ENCODE data around the gene C19orf12.

Gene C19orf12

DNA sequence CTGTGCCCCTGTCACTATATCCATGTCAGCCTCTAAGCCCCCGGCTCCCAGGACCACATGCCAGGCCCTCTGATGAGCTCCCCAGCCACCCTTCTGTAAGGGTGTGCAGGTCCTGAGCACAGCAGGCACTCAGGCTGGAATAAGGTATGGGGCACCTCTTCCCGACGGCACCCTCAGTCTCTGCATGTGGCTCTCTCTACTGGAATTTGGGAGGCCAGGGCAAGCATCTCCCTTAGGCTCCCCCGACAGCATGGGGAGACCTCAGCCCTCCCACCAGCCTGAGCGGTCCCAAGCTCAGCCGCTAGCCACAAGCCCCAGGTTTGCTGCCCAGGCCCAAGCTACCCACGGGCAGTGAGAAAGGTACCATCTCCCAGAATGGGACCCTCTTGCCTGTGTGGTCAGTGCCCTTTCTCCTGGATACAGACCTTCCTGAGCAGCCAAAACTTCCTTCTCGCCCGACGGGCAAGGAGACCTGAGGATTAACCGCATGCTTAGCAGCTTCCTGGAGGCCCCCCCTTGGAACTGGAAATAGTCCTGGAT, 22.5 kb upstream of the C19orf12 start:
- Histone ChIP-seq H3K4me3 (ENCODE audit: severe bottlenecking) (no peak overlapping the region), H3K4me1 (ENCODE audit: insufficient read depth, poor library complexity, severe bottlenecking) (no peaks in the 10 kb centered on the region), H3K27ac (ENCODE audit: poor library complexity, severe bottlenecking) (no peak overlapping the region), H3K9me3 (ENCODE audit: severe bottlenecking) (no peaks in the 10 kb centered on the region), H3K27me3 (ENCODE audit: insufficient read depth, poor library complexity, severe bottlenecking) (no peaks in the 10 kb centered on the region), H3K36me3 (ENCODE audit: low read depth) (no peaks in the 10 kb centered on the region)
- DNase-seq (ENCODE audit: low spot score) (no peak), ATAC-seq (ENCODE audit: low read depth) (no peak)
- TF ChIP-seq, protein P1, sequence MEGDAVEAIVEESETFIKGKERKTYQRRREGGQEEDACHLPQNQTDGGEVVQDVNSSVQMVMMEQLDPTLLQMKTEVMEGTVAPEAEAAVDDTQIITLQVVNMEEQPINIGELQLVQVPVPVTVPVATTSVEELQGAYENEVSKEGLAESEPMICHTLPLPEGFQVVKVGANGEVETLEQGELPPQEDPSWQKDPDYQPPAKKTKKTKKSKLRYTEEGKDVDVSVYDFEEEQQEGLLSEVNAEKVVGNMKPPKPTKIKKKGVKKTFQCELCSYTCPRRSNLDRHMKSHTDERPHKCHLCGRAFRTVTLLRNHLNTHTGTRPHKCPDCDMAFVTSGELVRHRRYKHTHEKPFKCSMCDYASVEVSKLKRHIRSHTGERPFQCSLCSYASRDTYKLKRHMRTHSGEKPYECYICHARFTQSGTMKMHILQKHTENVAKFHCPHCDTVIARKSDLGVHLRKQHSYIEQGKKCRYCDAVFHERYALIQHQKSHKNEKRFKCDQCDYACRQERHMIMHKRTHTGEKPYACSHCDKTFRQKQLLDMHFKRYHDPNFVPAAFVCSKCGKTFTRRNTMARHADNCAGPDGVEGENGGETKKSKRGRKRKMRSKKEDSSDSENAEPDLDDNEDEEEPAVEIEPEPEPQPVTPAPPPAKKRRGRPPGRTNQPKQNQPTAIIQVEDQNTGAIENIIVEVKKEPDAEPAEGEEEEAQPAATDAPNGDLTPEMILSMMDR (IDR thresholded peaks at IDR 0.05; ENCODE audit: poor library complexity, severe bottlenecking): no peak

DNA sequence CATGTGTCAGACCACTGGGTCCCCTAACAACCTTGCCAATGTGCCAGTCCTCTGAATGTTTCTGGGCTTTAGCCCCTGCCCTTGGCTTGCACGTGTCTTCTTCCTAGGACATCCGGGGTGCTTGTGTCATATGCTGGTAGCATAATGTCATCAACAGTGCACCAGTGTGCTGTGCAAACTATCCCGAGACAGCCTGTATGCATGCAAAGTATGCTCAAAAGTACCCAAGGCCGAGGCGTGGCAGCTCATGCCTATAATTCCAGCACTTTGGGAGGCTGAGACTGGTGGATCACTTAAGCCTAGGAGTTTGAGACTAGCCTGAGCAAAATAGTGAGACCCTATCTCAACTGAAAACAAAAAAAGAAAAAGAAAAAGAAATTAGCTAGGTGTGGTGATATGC, 20.8 kb upstream of the C19orf12 start:
- H3K4me1 ChIP-seq (ENCODE audit: insufficient read depth, poor library complexity, severe bottlenecking): no peaks in the 10 kb centered on the region
- TF ChIP-seq, protein P1 (IDR thresholded peaks at IDR 0.05; ENCODE audit: poor library complexity, severe bottlenecking): no peak
- H3K27ac ChIP-seq (ENCODE audit: poor library complexity, severe bottlenecking): no peak overlapping the region
- no peaks in the 10 kb centered on the region for H3K27me3 ChIP-seq (ENCODE audit: insufficient read depth, poor library complexity, severe bottlenecking)
- ATAC-seq (ENCODE audit: low read depth): no peak
- no peaks in the 10 kb centered on the region for H3K36me3 ChIP-seq (ENCODE audit: low read depth)
- H3K4me3 ChIP-seq (ENCODE audit: severe bottlenecking): no peak overlapping the region
- DNase-seq (ENCODE audit: low spot score): no peak
- no peaks in the 10 kb centered on the region for H3K9me3 ChIP-seq (ENCODE audit: severe bottlenecking)

DNA sequence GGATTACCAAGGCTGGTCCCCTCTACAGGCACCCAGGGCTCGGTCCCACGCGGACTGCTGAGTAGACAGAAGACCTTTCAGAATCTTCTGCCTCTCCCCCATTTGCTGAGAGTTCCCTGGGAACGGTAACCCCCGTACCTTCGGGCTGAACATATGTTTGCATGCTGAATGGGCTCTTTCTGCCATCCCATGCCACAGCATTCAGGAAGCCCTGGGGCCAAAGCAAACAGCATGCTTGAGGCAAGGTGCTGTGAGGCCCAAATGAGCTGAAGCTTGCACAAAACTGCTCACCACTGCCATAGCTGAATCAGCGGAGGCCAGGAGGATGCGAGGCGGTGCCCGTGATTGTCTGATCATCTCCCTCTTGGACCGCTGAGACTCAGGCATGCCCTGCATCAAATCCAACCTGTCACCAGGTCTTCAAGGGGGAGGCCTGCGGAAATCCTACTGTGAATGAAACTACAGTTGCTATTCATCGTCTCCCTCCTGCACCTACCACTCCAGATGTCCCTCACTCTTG, 16.3 kb upstream of the C19orf12 start:
- TF ChIP-seq, protein P1 (IDR thresholded peaks at IDR 0.05; ENCODE audit: poor library complexity, severe bottlenecking): no peak
- no peak overlapping the region for H3K4me3 ChIP-seq (ENCODE audit: severe bottlenecking)
- H3K27ac ChIP-seq (ENCODE audit: poor library complexity, severe bottlenecking): no peak overlapping the region
- H3K27me3 ChIP-seq (ENCODE audit: insufficient read depth, poor library complexity, severe bottlenecking): peaks cover 3% of the 10 kb centered on the region
- H3K36me3 ChIP-seq (ENCODE audit: low read depth): no peaks in the 10 kb centered on the region
- H3K9me3 ChIP-seq (ENCODE audit: severe bottlenecking): no peaks in the 10 kb centered on the region
- no peaks in the 10 kb centered on the region for H3K4me1 ChIP-seq (ENCODE audit: insufficient read depth, poor library complexity, severe bottlenecking)
- no peak for DNase-seq (ENCODE audit: low spot score)
- no peak; the same call in 2 of the 3 replicates for ATAC-seq (ENCODE audit: low read depth)

DNA sequence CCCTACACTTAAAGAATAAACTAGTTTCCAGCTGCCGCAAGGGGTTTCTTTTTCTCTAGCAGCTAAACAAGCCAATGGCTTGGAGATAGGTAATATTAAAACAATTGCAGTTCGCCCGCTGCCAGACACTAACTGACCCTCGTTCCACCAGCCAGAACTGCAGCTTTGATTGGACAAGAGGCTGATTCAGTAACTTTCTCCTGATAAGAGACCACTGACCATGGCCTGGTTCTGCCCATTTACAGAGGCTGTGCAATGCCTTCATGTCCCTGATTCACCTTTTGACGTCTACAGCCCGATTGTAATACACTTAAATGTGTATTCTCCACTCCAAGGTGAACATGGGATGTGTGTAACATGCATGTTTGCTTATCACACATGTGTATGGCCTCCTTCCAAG, 12.8 kb upstream of the C19orf12 start:
- Histone ChIP-seq H3K27me3 (ENCODE audit: insufficient read depth, poor library complexity, severe bottlenecking) (peaks cover 27% of the 10 kb centered on the region), H3K4me1 (ENCODE audit: insufficient read depth, poor library complexity, severe bottlenecking) (no peaks in the 10 kb centered on the region), H3K9me3 (ENCODE audit: severe bottlenecking) (no peaks in the 10 kb centered on the region), H3K36me3 (ENCODE audit: low read depth) (no peaks in the 10 kb centered on the region), H3K27ac (ENCODE audit: poor library complexity, severe bottlenecking) (no peak overlapping the region), H3K4me3 (ENCODE audit: severe bottlenecking) (no peak overlapping the region)
- DNase-seq (ENCODE audit: low spot score) (no peak), ATAC-seq (ENCODE audit: low read depth) (no peak)
- TF ChIP-seq, protein P1 (IDR thresholded peaks at IDR 0.05; ENCODE audit: poor library complexity, severe bottlenecking): no peak

DNA sequence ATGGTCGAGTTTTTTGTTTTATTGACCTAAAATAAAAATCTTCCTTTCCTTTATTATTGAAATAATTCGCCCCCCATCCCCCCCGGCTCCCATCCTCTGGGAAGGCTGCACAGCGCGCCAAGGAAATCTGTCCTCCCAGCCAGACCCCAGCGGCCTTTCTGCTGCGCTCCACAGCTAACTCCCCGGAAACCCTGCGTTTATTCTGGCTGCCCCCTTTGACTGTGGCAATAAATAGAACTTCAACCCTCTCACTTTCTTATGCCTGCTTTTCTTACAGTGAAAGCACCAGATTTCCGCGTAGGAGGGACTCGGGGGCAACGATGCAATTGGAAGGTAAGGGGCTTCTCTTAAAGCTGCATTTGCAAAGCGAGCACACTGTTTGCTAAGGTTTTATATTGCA, 9.7 kb upstream of the C19orf12 start:
- Histone ChIP-seq H3K27me3 (ENCODE audit: insufficient read depth, poor library complexity, severe bottlenecking) (peaks cover 27% of the 10 kb centered on the region), H3K4me3 (ENCODE audit: severe bottlenecking) (no peak overlapping the region), H3K9me3 (ENCODE audit: severe bottlenecking) (no peaks in the 10 kb centered on the region), H3K27ac (ENCODE audit: poor library complexity, severe bottlenecking) (no peak overlapping the region), H3K36me3 (ENCODE audit: low read depth) (no peaks in the 10 kb centered on the region), H3K4me1 (ENCODE audit: insufficient read depth, poor library complexity, severe bottlenecking) (no peaks in the 10 kb centered on the region)
- TF ChIP-seq, protein P1 (IDR thresholded peaks at IDR 0.05; ENCODE audit: poor library complexity, severe bottlenecking): no peak
- ATAC-seq (ENCODE audit: low read depth): no peak
- no peak for DNase-seq (ENCODE audit: low spot score)
